Mesodermal cell (in vitro differentiated cells): ENCODE results near the gene CPEB4.

ENCODE experiments used
- H3K27ac ChIP-seq: 2 replicates; pipeline ENCODE4 v1.7.0; 2013; ENCODE audit warnings: mild to moderate bottlenecking, low read depth, low read length, moderate library complexity; ENCODE audit not compliant: severe bottlenecking
- H3K36me3 ChIP-seq: 2 replicates; pipeline ENCODE4 v1.7.1; 2013; ENCODE audit warnings: mild to moderate bottlenecking, low read length, moderate library complexity; ENCODE audit not compliant: control insufficient read depth, insufficient read depth
- H3K4me1 ChIP-seq: one replicate; pipeline ENCODE4 v1.7.1; 2013; ENCODE audit warnings: mild to moderate bottlenecking, low read length; ENCODE audit not compliant: insufficient read depth, control insufficient read depth, poor library complexity, severe bottlenecking
- H3K4me3 ChIP-seq: 2 replicates; pipeline ENCODE4 v1.7.0; 2013; ENCODE audit warnings: low read length, control low read depth, mild to moderate bottlenecking; ENCODE audit not compliant: insufficient read depth, poor library complexity, severe bottlenecking; ENCODE audit errors: extremely low read depth
- H3K9me3 ChIP-seq: 2 replicates; pipeline ENCODE4 v1.7.1; 2013; ENCODE audit warnings: mild to moderate bottlenecking, low read length, moderate library complexity; ENCODE audit not compliant: control insufficient read depth
- WGBS, 2 experiments: methylation state at CpG; one replicate each; pipeline ENCODE4 v1.1.5; 2013; ENCODE audit warnings: missing lambda C conversion rate in 2 of 2; ENCODE audit not compliant: insufficient coverage in 2 of 2; 5-methylcytosine and 5-hydroxymethylcytosine counted together

Gene CPEB4

GRCh38 chr5:173920024-173920753, 32.0 kb downstream of the CPEB4 start:
- Histone ChIP-seq H3K4me3 (no peak overlapping the region), H3K4me1 (peaks cover 34% of the 10 kb centered on the region), H3K36me3 (peaks cover 10% of the 10 kb centered on the region), H3K9me3 (no peaks in the 10 kb centered on the region), H3K27ac (no peak overlapping the region)
- WGBS, 2 experiments, result 100% methylated on average over 1 of the region's 3 CpGs; no CpG with 5 or more reads in 1 of the 2 experiments

- Histone ChIP-seq H3K27ac (no peak overlapping the region), H3K4me3 (no peak overlapping the region), H3K4me1 (peaks cover 42% of the 10 kb centered on the region), H3K36me3 (peaks cover 10% of the 10 kb centered on the region), H3K9me3 (no peaks in the 10 kb centered on the region)
- WGBS, 2 experiments, result 100% methylated on average over 2 of the region's 3 CpGs
Observed at GRCh38 chr5:173920866-173921555, 32.9 kb downstream of the CPEB4 start.

- H3K4me1 ChIP-seq, result peaks cover 50% of the 10 kb centered on the region
- WGBS, 2 experiments, result 100% methylated on average over 1 of the region's 2 CpGs; no CpG with 5 or more reads in 1 of the 2 experiments
Observed at GRCh38 chr5:173922527-173922926, 34.4 kb downstream of the CPEB4 start.

GRCh38 chr5:173923218-173924095, 35.3 kb downstream of the CPEB4 start:
- no peak overlapping the region for H3K4me3 ChIP-seq
- peaks cover 50% of the 10 kb centered on the region for H3K4me1 ChIP-seq
- peaks cover 19% of the 10 kb centered on the region for H3K36me3 ChIP-seq
- H3K9me3 ChIP-seq, result no peaks in the 10 kb centered on the region
- peak overlapping the region; percentile 51 for H3K27ac ChIP-seq
- 73 to 88% methylated on average over 2 to 3 of the region's 3 CpGs for WGBS, 2 experiments

More at GRCh38 chr5:173922527-173922926, 34.4 kb downstream of the CPEB4 start:
- Histone ChIP-seq H3K27ac (no peak overlapping the region), H3K4me3 (no peak overlapping the region), H3K9me3 (no peaks in the 10 kb centered on the region), H3K36me3 (peaks cover 12% of the 10 kb centered on the region)

GRCh38 chr5:173924899-173925298, 36.8 kb downstream of the CPEB4 start:
- Histone ChIP-seq H3K27ac (peak overlapping the region; percentile 66), H3K4me3 (no peak overlapping the region), H3K36me3 (peaks cover 19% of the 10 kb centered on the region), H3K9me3 (no peaks in the 10 kb centered on the region), H3K4me1 (peaks cover 41% of the 10 kb centered on the region)

GRCh38 chr5:173925449-173926071, 37.4 kb downstream of the CPEB4 start:
- H3K27ac ChIP-seq, result peak overlapping the region; percentile 0
- WGBS, 2 experiments, result 70% methylated on average over 2 of the region's 3 CpGs; no CpG with 5 or more reads in 1 of the 2 experiments
- H3K4me3 ChIP-seq, result no peak overlapping the region
- peaks cover 35% of the 10 kb centered on the region for H3K4me1 ChIP-seq
- no peaks in the 10 kb centered on the region for H3K9me3 ChIP-seq
- H3K36me3 ChIP-seq, result peaks cover 19% of the 10 kb centered on the region

GRCh38 chr5:173926359-173926758, 38.2 kb downstream of the CPEB4 start:
- Histone ChIP-seq H3K27ac (peak overlapping the region; percentile 31), H3K4me3 (no peak overlapping the region), H3K9me3 (no peaks in the 10 kb centered on the region), H3K4me1 (peaks cover 35% of the 10 kb centered on the region), H3K36me3 (peaks cover 19% of the 10 kb centered on the region)
- WGBS, 2 experiments, result 90 to 94% methylated on average over 2 of the region's 2 CpGs

GRCh38 chr5:173928871-173929574, 40.9 kb downstream of the CPEB4 start:
- 88 to 91% methylated on average over 1 to 3 of the region's 4 CpGs for WGBS, 2 experiments
- Histone ChIP-seq H3K36me3 (peaks cover 19% of the 10 kb centered on the region), H3K27ac (no peak overlapping the region), H3K4me3 (no peak overlapping the region), H3K9me3 (no peaks in the 10 kb centered on the region), H3K4me1 (peaks cover 27% of the 10 kb centered on the region)

GRCh38 chr5:173932695-173933139, 44.6 kb downstream of the CPEB4 start:
- Histone ChIP-seq H3K36me3 (peaks cover 16% of the 10 kb centered on the region), H3K4me3 (no peak overlapping the region), H3K4me1 (no peaks in the 10 kb centered on the region), H3K27ac (no peak overlapping the region), H3K9me3 (no peaks in the 10 kb centered on the region)
- 83 to 93% methylated on average over 1 to 2 of the region's 2 CpGs for WGBS, 2 experiments
